Muscle of leg (tissue), 11 donors: ENCODE results near the gene TMEM184C. TPM values are rescaled to one million over a fixed set of nuclear protein-coding genes. Genes with fewer than 3 reads are reported as not detected.

Source experiments
- DNase-seq: peaks from one replicate; pipeline ENCODE4 v3.0.0; 2013
- H3K27ac ChIP-seq: one replicate; pipeline ENCODE4 v1.5.1; 2013; ENCODE audit warnings: mild to moderate bottlenecking, low read length, control low read depth
- H3K27me3 ChIP-seq: one replicate; pipeline ENCODE4 v1.6.1; 2013; ENCODE audit warnings: low read length; ENCODE audit not compliant: control insufficient read depth, insufficient read depth
- H3K36me3 ChIP-seq: one replicate; pipeline ENCODE4 v1.6.1; 2013; ENCODE audit warnings: low read length; ENCODE audit not compliant: control insufficient read depth, insufficient read depth
- H3K4me1 ChIP-seq: one replicate; pipeline ENCODE4 v1.6.1; 2013; ENCODE audit warnings: low read length; ENCODE audit not compliant: control insufficient read depth, insufficient read depth
- H3K4me3 ChIP-seq: one replicate; pipeline ENCODE4 v1.5.1; 2013; ENCODE audit warnings: low read length, control low read depth
- H3K9me3 ChIP-seq: replicated peaks from 2 replicates; pipeline ENCODE4 v1.6.1; 2013; ENCODE audit warnings: low read depth, low read length; ENCODE audit not compliant: control insufficient read depth
- WGBS: methylation state at CpG from one replicate; pipeline ENCODE4 v1.1.5; 2013; ENCODE audit warnings: missing lambda C conversion rate; ENCODE audit not compliant: insufficient coverage; 5-methylcytosine and 5-hydroxymethylcytosine counted together
- polyA plus RNA-seq, 8 donors: library from polyadenylated mRNA; unstranded; fragments of 120-200 nt; gene quantifications; one replicate each; pipeline versions ENCODE4 v1.2.1 to v1.2.3, GENCODE V29; 2013; ENCODE audit warnings: inconsistent platforms in 1 of 8, low replicate concordance in 1 of 8; ENCODE audit not compliant: insufficient read length in 8 of 8, insufficient read depth in 1 of 8
- total RNA-seq: library from RNA; stranded (reverse); fragments of 120-200 nt; gene quantifications from one replicate; pipeline ENCODE4 v1.2.4, GENCODE V29; 2013

The TMEM184C gene
- total and polyA plus RNA-seq, 9 donors, result 17.6 to 24.6 (median 18.8) TPM

- Histone ChIP-seq H3K27me3 (no peaks in the 10 kb centered on the region), H3K9me3 (no peaks in the 10 kb centered on the region), H3K4me3 (no peak overlapping the region), H3K27ac (no peak overlapping the region), H3K36me3 (no peaks in the 10 kb centered on the region), H3K4me1 (no peaks in the 10 kb centered on the region)
- no CpG with 5 or more reads among the region's 1 CpG for WGBS
- DNase-seq, result no peak
Observed at GRCh38 chr4:147596981-147597380, 20.2 kb upstream of the TMEM184C start.

- no peak overlapping the region for H3K4me3 ChIP-seq
- WGBS, result no CpG with 5 or more reads among the region's 2 CpGs
- no peaks in the 10 kb centered on the region for H3K36me3 ChIP-seq
- no peaks in the 10 kb centered on the region for H3K27me3 ChIP-seq
- H3K4me1 ChIP-seq, result no peaks in the 10 kb centered on the region
- DNase-seq, result no peak
- H3K9me3 ChIP-seq, result no peaks in the 10 kb centered on the region
- H3K27ac ChIP-seq, result no peak overlapping the region
Observed at GRCh38 chr4:147597561-147597960, 19.6 kb upstream of the TMEM184C start.

- H3K27me3 ChIP-seq, result no peaks in the 10 kb centered on the region
- no CpG with 5 or more reads among the region's 1 CpG for WGBS
- no peaks in the 10 kb centered on the region for H3K36me3 ChIP-seq
- no peak overlapping the region for H3K27ac ChIP-seq
- no peaks in the 10 kb centered on the region for H3K4me1 ChIP-seq
- no peak overlapping the region for H3K4me3 ChIP-seq
- no peaks in the 10 kb centered on the region for H3K9me3 ChIP-seq
- no peak for DNase-seq
Observed at GRCh38 chr4:147599206-147599605, 18.0 kb upstream of the TMEM184C start.

GRCh38 chr4:147599769-147600168 is 17.4 kb upstream of the TMEM184C start:
- WGBS, result no CpG with 5 or more reads among the region's 3 CpGs
- Histone ChIP-seq H3K4me3 (no peak overlapping the region), H3K9me3 (no peaks in the 10 kb centered on the region), H3K4me1 (no peaks in the 10 kb centered on the region), H3K36me3 (no peaks in the 10 kb centered on the region), H3K27ac (no peak overlapping the region), H3K27me3 (no peaks in the 10 kb centered on the region)
- DNase-seq, result no peak

DNA sequence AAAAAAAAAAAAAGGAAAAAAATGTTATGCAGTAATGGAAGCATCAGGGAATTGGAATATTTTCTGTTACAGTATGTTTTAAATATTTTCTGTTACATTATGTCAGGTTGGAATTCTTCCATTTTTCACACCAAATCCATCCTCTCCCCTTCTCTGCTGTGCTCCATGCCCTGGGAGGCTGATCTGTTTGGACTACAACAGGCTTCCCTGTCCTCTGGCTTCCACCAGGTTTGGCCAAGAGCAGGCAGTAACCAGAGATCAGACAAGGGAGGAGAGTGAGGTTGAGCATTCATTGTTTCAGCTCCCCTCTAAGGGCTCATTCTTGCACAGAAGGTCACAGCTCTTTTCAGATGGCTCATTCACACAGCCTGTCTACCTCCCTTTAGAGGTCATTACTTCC is 11.7 kb upstream of the TMEM184C start:
- no peaks in the 10 kb centered on the region for H3K4me1 ChIP-seq
- H3K36me3 ChIP-seq, result no peaks in the 10 kb centered on the region
- DNase-seq, result peak; percentile 57
- no peaks in the 10 kb centered on the region for H3K27me3 ChIP-seq
- H3K9me3 ChIP-seq, result no peaks in the 10 kb centered on the region
- no peak overlapping the region for H3K4me3 ChIP-seq
- H3K27ac ChIP-seq, result no peak overlapping the region

DNA sequence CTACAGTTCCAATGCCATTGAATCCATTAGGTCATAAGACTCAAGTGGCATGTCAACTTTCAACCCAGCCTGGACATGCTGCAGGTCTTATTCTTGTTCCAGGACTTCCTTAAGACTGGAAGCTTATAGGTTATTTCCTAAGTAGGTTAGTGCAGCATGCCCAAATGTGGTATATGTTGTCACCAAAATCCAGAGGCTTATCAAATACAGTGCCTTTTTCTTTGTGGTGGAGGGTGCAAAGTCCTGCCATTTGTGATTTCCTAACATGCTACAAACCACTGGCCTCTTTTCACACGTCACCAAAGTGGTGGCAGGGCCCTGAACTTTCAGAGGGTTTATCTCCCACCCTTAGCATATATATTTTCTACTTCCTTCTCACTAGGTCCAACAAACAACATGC is 9.7 kb upstream of the TMEM184C start:
- H3K4me3 ChIP-seq, result no peak overlapping the region
- no peaks in the 10 kb centered on the region for H3K36me3 ChIP-seq
- no peaks in the 10 kb centered on the region for H3K9me3 ChIP-seq
- no peak overlapping the region for H3K27ac ChIP-seq
- no peaks in the 10 kb centered on the region for H3K27me3 ChIP-seq
- DNase-seq, result no peak
- 67% methylated on average over 1 of the region's 1 CpG for WGBS
- no peaks in the 10 kb centered on the region for H3K4me1 ChIP-seq

GRCh38 chr4:147610686-147611085 is 6.5 kb upstream of the TMEM184C start:
- H3K27ac ChIP-seq, result no peak overlapping the region
- no peaks in the 10 kb centered on the region for H3K4me1 ChIP-seq
- WGBS, result no CpG with 5 or more reads among the region's 1 CpG
- H3K36me3 ChIP-seq, result no peaks in the 10 kb centered on the region
- no peak overlapping the region for H3K4me3 ChIP-seq
- no peaks in the 10 kb centered on the region for H3K9me3 ChIP-seq
- no peaks in the 10 kb centered on the region for H3K27me3 ChIP-seq
- DNase-seq, result peak; percentile 54

- Histone ChIP-seq H3K36me3 (peaks cover 7% of the 10 kb centered on the region), H3K4me1 (peaks cover 9% of the 10 kb centered on the region), H3K27me3 (no peaks in the 10 kb centered on the region), H3K9me3 (no peaks in the 10 kb centered on the region), H3K4me3 (peak overlapping the region; percentile 97), H3K27ac (no peak overlapping the region)
- 100% methylated on average over 1 of the region's 6 CpGs for WGBS
- DNase-seq, result no peak
Observed at GRCh38 chr4:147616849-147617172, 386 bp upstream of the TMEM184C start.

DNA sequence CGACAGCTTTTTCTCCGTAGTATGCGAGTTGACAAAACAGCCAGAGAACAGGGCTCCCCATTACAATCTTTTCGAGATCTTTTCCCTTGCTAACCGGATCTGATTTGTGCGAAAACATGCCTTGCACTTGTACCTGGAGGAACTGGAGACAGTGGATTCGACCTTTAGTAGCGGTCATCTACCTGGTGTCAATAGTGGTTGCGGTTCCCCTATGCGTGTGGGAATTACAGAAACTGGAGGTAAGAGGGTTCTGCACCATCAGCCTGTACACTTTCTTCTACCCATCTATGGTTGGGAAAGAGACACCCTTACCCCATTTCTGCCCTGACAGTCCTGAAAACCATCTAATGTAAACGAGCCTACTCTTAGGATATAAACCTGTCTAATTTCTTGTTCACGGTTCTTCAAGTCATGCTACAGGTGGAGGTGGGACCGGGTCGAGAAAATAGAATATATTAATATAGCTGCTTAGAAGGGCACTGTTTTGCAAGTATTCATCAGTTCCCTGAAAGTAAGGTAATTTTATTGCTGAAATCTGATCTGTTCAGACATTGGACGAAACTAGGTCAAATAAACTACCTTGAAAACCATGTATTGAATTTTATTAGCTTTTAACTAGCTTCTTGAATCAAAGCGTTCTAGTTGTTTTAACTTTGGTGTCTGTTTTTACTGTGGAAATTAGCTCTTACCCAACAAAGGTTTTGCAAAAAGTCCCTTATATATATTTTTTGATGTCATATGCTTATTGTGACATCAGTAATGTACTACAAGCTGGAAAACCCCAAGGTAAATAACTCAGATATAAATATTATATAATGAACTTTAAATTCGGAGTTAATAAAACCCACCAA is 869 bp downstream of the TMEM184C start:
- no peak for DNase-seq

DNA sequence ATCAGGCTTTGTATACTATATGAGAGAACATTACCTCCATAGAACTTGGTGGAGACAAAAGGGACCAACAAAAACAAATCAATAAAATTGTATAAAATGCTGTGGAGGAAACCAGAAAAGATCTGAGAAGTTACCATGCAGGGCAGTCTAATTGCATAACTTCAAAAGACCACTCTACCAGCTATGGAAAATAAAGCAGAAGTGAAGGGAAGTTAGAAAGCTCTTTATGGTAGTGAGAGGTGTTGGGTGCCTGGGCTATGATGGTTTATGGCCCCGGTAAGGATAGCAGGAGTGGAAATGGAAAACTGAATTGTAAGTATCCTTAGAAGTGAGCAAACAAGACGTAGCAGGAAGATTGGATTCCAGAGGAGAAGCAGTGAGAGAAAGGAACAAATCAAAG is 3.1 kb downstream of the TMEM184C start:
- peaks cover 9% of the 10 kb centered on the region for H3K4me1 ChIP-seq
- H3K4me3 ChIP-seq, result no peak overlapping the region
- whole genome bisulfite sequencing, result 85% methylated on average over 2 of the region's 2 CpGs
- no peaks in the 10 kb centered on the region for H3K27me3 ChIP-seq
- H3K36me3 ChIP-seq, result peaks cover 14% of the 10 kb centered on the region
- no peaks in the 10 kb centered on the region for H3K9me3 ChIP-seq
- H3K27ac ChIP-seq, result no peak overlapping the region
- no peak for DNase-seq

More for the DNA sequence above, 869 bp downstream of the TMEM184C start:
- peak overlapping the region; percentile 91 for H3K27ac ChIP-seq
- H3K36me3 ChIP-seq, result peaks cover 12% of the 10 kb centered on the region
- peak overlapping the region; percentile 97 for H3K4me3 ChIP-seq
- no peaks in the 10 kb centered on the region for H3K9me3 ChIP-seq
- 0% methylated on average over 7 of the region's 17 CpGs for WGBS
- H3K4me1 ChIP-seq, result peaks cover 9% of the 10 kb centered on the region
- no peaks in the 10 kb centered on the region for H3K27me3 ChIP-seq

DNA sequence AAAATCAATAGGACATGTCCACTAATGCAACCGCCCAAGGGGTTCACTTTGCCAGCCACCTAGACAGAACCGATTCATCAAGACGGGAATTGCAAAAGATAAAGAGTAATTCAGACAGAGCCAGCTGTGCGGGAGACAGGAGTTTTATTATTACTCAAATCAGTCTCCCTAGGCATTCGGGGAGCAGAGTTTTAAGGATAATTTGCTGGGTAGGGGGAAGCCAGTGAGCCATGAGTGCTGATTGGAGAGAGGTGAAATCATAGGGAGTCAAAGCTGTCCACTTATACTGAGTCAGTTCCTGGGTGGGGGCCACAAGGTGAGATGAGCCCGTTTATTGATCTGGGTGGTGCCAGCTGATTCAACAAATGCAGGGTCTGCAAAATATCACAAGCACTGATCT is 8.5 kb downstream of the TMEM184C start:
- 84% methylated on average over 5 of the region's 6 CpGs for WGBS
- peaks cover 26% of the 10 kb centered on the region for H3K36me3 ChIP-seq

More for the DNA sequence above, 8.5 kb downstream of the TMEM184C start:
- no peaks in the 10 kb centered on the region for H3K4me1 ChIP-seq
- no peaks in the 10 kb centered on the region for H3K9me3 ChIP-seq
- no peak overlapping the region for H3K27ac ChIP-seq
- no peak for DNase-seq
- no peaks in the 10 kb centered on the region for H3K27me3 ChIP-seq
- H3K4me3 ChIP-seq, result no peak overlapping the region
